AG04449 (cell line): ENCODE results near the gene MICAL3.

ENCODE experiments used
- CTCF ChIA-PET: fragments of 350-600 bp; formaldehyde crosslinking; extraction: SDS; loops from one replicate; lab custom pipeline; 2021; ENCODE audit warnings: antibody characterized with exemption; lab: Yijun Ruan, JAX
- POLR2A ChIA-PET: fragments of 400-600, 350-600 bp; formaldehyde crosslinking; extraction: SDS; loops from one replicate; lab custom pipeline; 2020; ENCODE audit warnings: antibody characterized with exemption, inconsistent platforms; lab: Yijun Ruan, JAX
- DNase-seq: peaks from one replicate; pipeline ENCODE4 v3.0.0-alpha.2; 2010; ENCODE audit warnings: low read depth, low spot score
- H3K4me3 ChIP-seq: 2 replicates; pipeline ENCODE4 v1.5.1; 2011; ENCODE audit warnings: low read depth, mild to moderate bottlenecking, control low read depth, low read length
- CTCF ChIP-seq: IDR thresholded peaks from one replicate; pipeline ENCODE4 v1.5.1; 2011; ENCODE audit warnings: mild to moderate bottlenecking, moderate library complexity, low read length, control low read depth, inconsistent platforms; ENCODE audit not compliant: insufficient read depth; ENCODE audit errors: missing control alignments

MICAL3 gene

GRCh38 chr22:18035751-18036150 is 11.4 kb upstream of the MICAL3 start:
- DNase-seq = no peak
- ChIA-PET CTCF (interaction anchor here (0.9 to 5.1 kb wide), 3 partner anchors 20 to 41 kb away, joined by 4 to 29 read pairs (median 5); no protein-coding TSS in a partner anchor), POLR2A (no interaction called here)
- TF ChIP-seq CTCF = no peak
- H3K4me3 ChIP-seq = no peak overlapping the region

GRCh38 chr22:18034076-18034475 is 9.7 kb upstream of the MICAL3 start:
- TF ChIP-seq CTCF = no peak
- ChIA-PET POLR2A (interaction anchor here (0.5 kb wide), 1 partner anchor 145 kb away, joined by 3 read pairs; no protein-coding TSS in a partner anchor), CTCF (interaction anchor here (0.6 to 5.1 kb wide), 6 partner anchors 10 to 204 kb away, joined by 3 to 41 read pairs (median 6); partner anchors contain the start of gene MICAL3)
- no peak for DNase-seq
- no peak overlapping the region for H3K4me3 ChIP-seq

GRCh38 chr22:18033204-18033998 is 9.0 kb upstream of the MICAL3 start:
- no peak overlapping the region for H3K4me3 ChIP-seq
- peak; percentile 7 for TF ChIP-seq CTCF
- no peak for DNase-seq
- ChIA-PET POLR2A (interaction anchor here (0.5 kb wide), 1 partner anchor 144 kb away, joined by 3 read pairs; no protein-coding TSS in a partner anchor), CTCF (interaction anchor here (0.6 to 5.1 kb wide), 7 partner anchors 10 to 203 kb away, joined by 3 to 41 read pairs (median 3); partner anchors contain the start of gene MICAL3)

GRCh38 chr22:18032455-18033101 is 8.2 kb upstream of the MICAL3 start:
- ChIA-PET CTCF (interaction anchor here (1.1 to 5.1 kb wide), 4 partner anchors 9 to 202 kb away, joined by 3 to 41 read pairs (median 20); partner anchors contain the start of gene MICAL3), POLR2A (no interaction called here)
- no peak for DNase-seq
- H3K4me3 ChIP-seq = no peak overlapping the region
- TF ChIP-seq CTCF = no peak

GRCh38 chr22:18031695-18032454 is 7.5 kb upstream of the MICAL3 start:
- no peak overlapping the region for H3K4me3 ChIP-seq

More at GRCh38 chr22:18031695-18032454, 7.5 kb upstream of the MICAL3 start:
- no peak for TF ChIP-seq CTCF
- ChIA-PET CTCF (interaction anchor here (0.8 to 5.1 kb wide), 3 partner anchors 8 to 44 kb away, joined by 5 to 41 read pairs (median 29); partner anchors contain the start of gene MICAL3), POLR2A (interaction anchor here (0.6 to 1.2 kb wide), 4 partner anchors 8 to 45 kb away, joined by 3 to 5 read pairs (median 3); no protein-coding TSS in a partner anchor)
- DNase-seq = peak; percentile 92
